HG03432 (cell line): ENCODE results near the gene EXOC6B.

ENCODE experiments used
- ATAC-seq: cut with Tn5 transposase; IDR thresholded peaks from one replicate; pipeline ENCODE4 v1.9.1; 2021; ENCODE audit warnings: mild to moderate bottlenecking, moderate library complexity; ENCODE audit not compliant: unreplicated experiment

Gene EXOC6B

GRCh38 chr2:72183016-72183415, 642.8 kb downstream of the EXOC6B start:
- no peak for ATAC-seq

- ATAC-seq = no peak
Observed at GRCh38 chr2:72182547-72182946, 643.3 kb downstream of the EXOC6B start.

- ATAC-seq = no peak
Observed at GRCh38 chr2:72181616-72182015, 644.2 kb downstream of the EXOC6B start.

GRCh38 chr2:72180351-72180750, 645.5 kb downstream of the EXOC6B start:
- no peak for ATAC-seq

GRCh38 chr2:72178551-72178950, 647.3 kb downstream of the EXOC6B start:
- no peak for ATAC-seq

- no peak for ATAC-seq
Observed at GRCh38 chr2:72176281-72176680, 649.6 kb downstream of the EXOC6B start.

- ATAC-seq = no peak
Observed at GRCh38 chr2:72175636-72176035, 650.2 kb downstream of the EXOC6B start.

- no peak for ATAC-seq
Observed at GRCh38 chr2:72173640-72174321, 652.1 kb downstream of the EXOC6B start.

GRCh38 chr2:72172478-72172877, 653.4 kb downstream of the EXOC6B start:
- ATAC-seq = no peak

GRCh38 chr2:72166279-72166678, 659.6 kb downstream of the EXOC6B start:
- no peak for ATAC-seq

GRCh38 chr2:72165792-72166191, 660.0 kb downstream of the EXOC6B start:
- no peak for ATAC-seq

GRCh38 chr2:72162574-72162973, 663.3 kb downstream of the EXOC6B start:
- no peak for ATAC-seq

GRCh38 chr2:72159211-72159993, 666.4 kb downstream of the EXOC6B start:
- ATAC-seq = no peak

GRCh38 chr2:72157871-72158771, 667.7 kb downstream of the EXOC6B start:
- no peak for ATAC-seq

- no peak for ATAC-seq
Observed at GRCh38 chr2:72156872-72157271, 669.0 kb downstream of the EXOC6B start.

- no peak for ATAC-seq
Observed at GRCh38 chr2:72155737-72156136, 670.1 kb downstream of the EXOC6B start.

- ATAC-seq = no peak
Observed at GRCh38 chr2:72155151-72155550, 670.7 kb downstream of the EXOC6B start.

GRCh38 chr2:72154386-72154975, 671.4 kb downstream of the EXOC6B start:
- no peak for ATAC-seq

GRCh38 chr2:72153924-72154323, 671.9 kb downstream of the EXOC6B start:
- ATAC-seq = no peak

- ATAC-seq = no peak
Observed at GRCh38 chr2:72153026-72153791, 672.6 kb downstream of the EXOC6B start.
